Breast epithelium (tissue), 3 donors: Measurements from ENCODE around the gene CTNNAL1.

Experiments used
- POLR2A ChIP-seq: fragments of 450-650 bp; IDR thresholded peaks from one replicate; pipeline ENCODE4 v1.6.1; 2016; ENCODE audit warnings: antibody characterized with exemption, mild to moderate bottlenecking, moderate library complexity
- POLR2AphosphoS5 ChIP-seq, 3 donors: sonication (generic); formaldehyde crosslinking; IDR thresholded peaks; one replicate each; pipeline ENCODE4 v1.6.1; 2017; ENCODE audit warnings: antibody characterized with exemption in 3 of 3
- TF ChIP-seq, protein P1 (sequence below), 3 donors: fragments of 450-650 bp; IDR thresholded peaks; one replicate each; pipeline ENCODE4 v1.5.1; 2016 to 2017; ENCODE audit warnings: antibody characterized with exemption in 3 of 3, mild to moderate bottlenecking in 3 of 3, moderate library complexity in 3 of 3

GRCh38 chr9:109031241-109031640 lies 17.9 kb upstream of the CTNNAL1 start:
- TF ChIP-seq POLR2AphosphoS5 (IDR thresholded peaks at IDR 0.05) = no peak
- TF ChIP-seq, protein P1, sequence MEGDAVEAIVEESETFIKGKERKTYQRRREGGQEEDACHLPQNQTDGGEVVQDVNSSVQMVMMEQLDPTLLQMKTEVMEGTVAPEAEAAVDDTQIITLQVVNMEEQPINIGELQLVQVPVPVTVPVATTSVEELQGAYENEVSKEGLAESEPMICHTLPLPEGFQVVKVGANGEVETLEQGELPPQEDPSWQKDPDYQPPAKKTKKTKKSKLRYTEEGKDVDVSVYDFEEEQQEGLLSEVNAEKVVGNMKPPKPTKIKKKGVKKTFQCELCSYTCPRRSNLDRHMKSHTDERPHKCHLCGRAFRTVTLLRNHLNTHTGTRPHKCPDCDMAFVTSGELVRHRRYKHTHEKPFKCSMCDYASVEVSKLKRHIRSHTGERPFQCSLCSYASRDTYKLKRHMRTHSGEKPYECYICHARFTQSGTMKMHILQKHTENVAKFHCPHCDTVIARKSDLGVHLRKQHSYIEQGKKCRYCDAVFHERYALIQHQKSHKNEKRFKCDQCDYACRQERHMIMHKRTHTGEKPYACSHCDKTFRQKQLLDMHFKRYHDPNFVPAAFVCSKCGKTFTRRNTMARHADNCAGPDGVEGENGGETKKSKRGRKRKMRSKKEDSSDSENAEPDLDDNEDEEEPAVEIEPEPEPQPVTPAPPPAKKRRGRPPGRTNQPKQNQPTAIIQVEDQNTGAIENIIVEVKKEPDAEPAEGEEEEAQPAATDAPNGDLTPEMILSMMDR (IDR thresholded peaks at IDR 0.05) = no peak
- no peak for TF ChIP-seq POLR2A
